Measurements from ENCODE around the gene CNTNAP2.

DNA sequence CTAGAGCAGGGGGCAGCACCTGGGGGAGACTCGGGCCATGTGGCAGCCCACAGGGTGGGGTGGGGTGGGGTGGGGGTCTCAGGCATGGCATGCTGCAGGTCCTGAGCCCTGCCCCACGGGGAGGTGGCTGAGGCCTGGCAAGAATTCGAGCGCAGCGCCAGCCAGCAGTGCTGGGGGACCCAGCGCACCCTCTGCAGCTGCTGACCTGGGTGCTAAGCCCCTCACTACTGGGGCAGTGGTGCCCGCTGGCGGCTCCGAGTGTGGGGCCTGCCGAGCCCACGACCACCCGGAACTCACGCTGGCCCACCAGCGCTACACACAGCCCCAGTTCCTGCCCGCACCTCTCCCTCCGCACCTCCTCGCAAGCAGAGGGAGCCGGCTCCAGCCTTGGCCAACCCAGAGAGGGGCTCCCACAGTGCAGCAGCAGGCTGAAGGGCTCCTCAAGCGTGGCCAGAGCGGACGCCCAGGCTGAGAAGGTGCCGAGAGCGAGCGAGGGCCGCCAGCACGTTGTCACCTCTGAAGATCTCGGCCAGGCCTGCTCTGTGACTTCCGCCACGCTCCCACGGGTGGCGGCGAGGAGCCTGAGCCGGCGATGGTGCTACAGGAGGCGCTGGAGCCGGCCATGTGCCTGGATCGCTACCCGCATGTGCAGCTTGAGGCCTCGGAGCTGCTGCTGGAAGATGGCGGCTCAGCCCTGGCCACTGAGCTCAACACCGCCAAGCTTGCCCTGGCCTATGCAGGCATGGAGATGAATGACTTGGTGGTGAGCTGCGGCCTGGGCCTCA, 2328.9 kb downstream of the CNTNAP2 start:
- no peak for TF ChIP-seq POLR2A (IDR thresholded peaks at IDR 0.05)
- TF ChIP-seq, protein P1, sequence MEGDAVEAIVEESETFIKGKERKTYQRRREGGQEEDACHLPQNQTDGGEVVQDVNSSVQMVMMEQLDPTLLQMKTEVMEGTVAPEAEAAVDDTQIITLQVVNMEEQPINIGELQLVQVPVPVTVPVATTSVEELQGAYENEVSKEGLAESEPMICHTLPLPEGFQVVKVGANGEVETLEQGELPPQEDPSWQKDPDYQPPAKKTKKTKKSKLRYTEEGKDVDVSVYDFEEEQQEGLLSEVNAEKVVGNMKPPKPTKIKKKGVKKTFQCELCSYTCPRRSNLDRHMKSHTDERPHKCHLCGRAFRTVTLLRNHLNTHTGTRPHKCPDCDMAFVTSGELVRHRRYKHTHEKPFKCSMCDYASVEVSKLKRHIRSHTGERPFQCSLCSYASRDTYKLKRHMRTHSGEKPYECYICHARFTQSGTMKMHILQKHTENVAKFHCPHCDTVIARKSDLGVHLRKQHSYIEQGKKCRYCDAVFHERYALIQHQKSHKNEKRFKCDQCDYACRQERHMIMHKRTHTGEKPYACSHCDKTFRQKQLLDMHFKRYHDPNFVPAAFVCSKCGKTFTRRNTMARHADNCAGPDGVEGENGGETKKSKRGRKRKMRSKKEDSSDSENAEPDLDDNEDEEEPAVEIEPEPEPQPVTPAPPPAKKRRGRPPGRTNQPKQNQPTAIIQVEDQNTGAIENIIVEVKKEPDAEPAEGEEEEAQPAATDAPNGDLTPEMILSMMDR (IDR thresholded peaks at IDR 0.05), result no peak
